ENCODE results near the gene TMEM108. TPM values are rescaled to one million over a fixed set of nuclear protein-coding genes. Genes with fewer than 3 reads are reported as not detected.

TMEM108 gene
- total RNA-seq, 6 experiments from 2014 or later = not detected

GRCh38 chr3:133074977-133075376, 36.8 kb downstream of the TMEM108 start:
- TF ChIP-seq, protein P1, sequence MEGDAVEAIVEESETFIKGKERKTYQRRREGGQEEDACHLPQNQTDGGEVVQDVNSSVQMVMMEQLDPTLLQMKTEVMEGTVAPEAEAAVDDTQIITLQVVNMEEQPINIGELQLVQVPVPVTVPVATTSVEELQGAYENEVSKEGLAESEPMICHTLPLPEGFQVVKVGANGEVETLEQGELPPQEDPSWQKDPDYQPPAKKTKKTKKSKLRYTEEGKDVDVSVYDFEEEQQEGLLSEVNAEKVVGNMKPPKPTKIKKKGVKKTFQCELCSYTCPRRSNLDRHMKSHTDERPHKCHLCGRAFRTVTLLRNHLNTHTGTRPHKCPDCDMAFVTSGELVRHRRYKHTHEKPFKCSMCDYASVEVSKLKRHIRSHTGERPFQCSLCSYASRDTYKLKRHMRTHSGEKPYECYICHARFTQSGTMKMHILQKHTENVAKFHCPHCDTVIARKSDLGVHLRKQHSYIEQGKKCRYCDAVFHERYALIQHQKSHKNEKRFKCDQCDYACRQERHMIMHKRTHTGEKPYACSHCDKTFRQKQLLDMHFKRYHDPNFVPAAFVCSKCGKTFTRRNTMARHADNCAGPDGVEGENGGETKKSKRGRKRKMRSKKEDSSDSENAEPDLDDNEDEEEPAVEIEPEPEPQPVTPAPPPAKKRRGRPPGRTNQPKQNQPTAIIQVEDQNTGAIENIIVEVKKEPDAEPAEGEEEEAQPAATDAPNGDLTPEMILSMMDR (IDR thresholded peaks at IDR 0.05) = no peak
- Mint-ChIP-seq H3K9me3 (no peaks in the 10 kb centered on the region; the same call in 1 of the 2 replicates), H3K4me1 (ENCODE audit: low read depth) (no peaks in the 10 kb centered on the region), H3K4me3 (no peak overlapping the region), H3K27ac (no peak overlapping the region), H3K36me3 (ENCODE audit: low read depth) (no peaks in the 10 kb centered on the region), H3K27me3 (ENCODE audit: insufficient read depth) (no peaks in the 10 kb centered on the region)
- DNase-seq = no peak

GRCh38 chr3:133077688-133078087, 39.5 kb downstream of the TMEM108 start:
- H3K27ac Mint-ChIP-seq = no peak overlapping the region
- no peak for DNase-seq
- peaks cover 3% of the 10 kb centered on the region; the same call in 1 of the 2 replicates for H3K27me3 Mint-ChIP-seq (ENCODE audit: insufficient read depth)
- no peaks in the 10 kb centered on the region for H3K36me3 Mint-ChIP-seq (ENCODE audit: low read depth)
- H3K4me3 Mint-ChIP-seq = no peak overlapping the region
- H3K4me1 Mint-ChIP-seq (ENCODE audit: low read depth) = no peaks in the 10 kb centered on the region
- peaks cover 13% of the 10 kb centered on the region for H3K9me3 Mint-ChIP-seq
- TF ChIP-seq, protein P1 (IDR thresholded peaks at IDR 0.05) = no peak

DNA sequence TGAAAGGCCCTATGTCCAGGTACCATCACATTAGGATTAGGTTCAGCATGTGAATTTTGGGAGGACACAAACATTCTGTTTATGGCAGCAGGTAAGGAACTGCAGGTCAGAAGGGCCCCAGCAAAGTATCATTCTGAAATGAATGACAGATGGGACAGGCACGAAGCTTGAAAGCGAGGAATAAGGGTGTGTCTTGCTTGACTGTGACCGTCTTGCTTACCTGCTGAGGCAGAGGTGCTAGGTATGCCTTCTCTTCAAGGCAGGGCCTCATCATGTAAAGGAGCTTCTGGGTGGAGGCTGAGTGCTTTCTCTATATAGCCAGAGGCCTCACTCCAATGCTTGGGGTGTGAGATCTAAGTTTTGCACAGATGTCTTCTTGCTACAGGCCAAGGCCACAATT, 41.4 kb downstream of the TMEM108 start:
- TF ChIP-seq, protein P1 (IDR thresholded peaks at IDR 0.05) = no peak
- Mint-ChIP-seq H3K4me3 (no peak overlapping the region), H3K27ac (no peak overlapping the region), H3K36me3 (ENCODE audit: low read depth) (no peaks in the 10 kb centered on the region), H3K9me3 (peaks cover 13% of the 10 kb centered on the region), H3K4me1 (ENCODE audit: low read depth) (no peaks in the 10 kb centered on the region), H3K27me3 (ENCODE audit: insufficient read depth) (peaks cover 3% of the 10 kb centered on the region; the same call in 1 of the 2 replicates)
- no peak for DNase-seq

GRCh38 chr3:133081016-133081415, 42.8 kb downstream of the TMEM108 start:
- H3K4me1 Mint-ChIP-seq (ENCODE audit: low read depth) = no peaks in the 10 kb centered on the region
- TF ChIP-seq, protein P1 (IDR thresholded peaks at IDR 0.05) = no peak
- H3K27me3 Mint-ChIP-seq (ENCODE audit: insufficient read depth) = peaks cover 3% of the 10 kb centered on the region; the same call in 1 of the 2 replicates

GRCh38 chr3:133083395-133083794, 45.2 kb downstream of the TMEM108 start:
- TF ChIP-seq, protein P1 (IDR thresholded peaks at IDR 0.05) = no peak
- H3K36me3 Mint-ChIP-seq (ENCODE audit: low read depth) = no peaks in the 10 kb centered on the region
- H3K9me3 Mint-ChIP-seq = peaks cover 13% of the 10 kb centered on the region
- DNase-seq = no peak
- H3K27ac Mint-ChIP-seq = no peak overlapping the region
- no peaks in the 10 kb centered on the region for H3K4me1 Mint-ChIP-seq (ENCODE audit: low read depth)
- no peak overlapping the region for H3K4me3 Mint-ChIP-seq
- H3K27me3 Mint-ChIP-seq (ENCODE audit: insufficient read depth) = peaks cover 3% of the 10 kb centered on the region; the same call in 1 of the 2 replicates

More at GRCh38 chr3:133081016-133081415, 42.8 kb downstream of the TMEM108 start:
- DNase-seq = no peak
- Mint-ChIP-seq H3K4me3 (no peak overlapping the region), H3K36me3 (ENCODE audit: low read depth) (no peaks in the 10 kb centered on the region), H3K9me3 (peaks cover 13% of the 10 kb centered on the region), H3K27ac (no peak overlapping the region)

Data from HFFc6 (cell line).